Measurements from ENCODE around the gene NMNAT3.

NMNAT3 gene

DNA sequence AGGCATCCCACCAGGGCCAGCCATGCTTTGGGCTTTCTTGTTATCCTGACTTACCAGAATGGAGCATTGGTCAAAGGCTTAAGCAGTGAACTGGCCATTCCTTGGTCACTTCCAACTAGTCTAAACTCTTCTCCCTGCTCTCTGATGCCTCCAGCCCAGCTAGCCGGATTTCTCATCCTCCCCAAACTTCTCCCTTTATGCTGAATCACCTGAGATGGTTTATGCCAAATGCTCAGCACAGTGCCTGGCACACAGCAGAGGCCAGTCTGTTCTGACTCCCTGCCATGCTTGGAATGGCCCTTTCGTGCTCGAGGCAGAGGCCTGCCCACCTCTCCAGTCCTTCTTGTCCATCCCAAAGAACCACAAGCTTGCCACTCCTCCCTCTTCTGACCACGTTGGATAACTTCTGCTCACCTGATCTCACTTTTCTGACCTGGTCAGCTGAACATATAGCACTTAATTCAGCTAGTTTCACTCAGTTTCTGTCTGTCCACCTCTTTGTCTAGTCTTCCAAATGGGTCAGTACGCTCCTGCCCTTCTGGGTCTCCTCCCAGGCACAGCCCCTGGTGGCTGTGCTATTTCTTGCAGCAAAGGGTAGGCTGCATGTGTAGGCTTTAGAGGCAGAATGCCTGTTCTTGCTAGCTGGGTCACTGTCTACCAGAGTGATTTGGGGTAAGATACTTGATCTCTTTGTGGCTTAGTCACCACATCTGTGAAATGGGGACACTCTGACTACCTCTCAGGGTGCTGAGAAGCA is 136.1 kb downstream of the NMNAT3 start:
- no peak for DNase-seq (ENCODE audit: low read depth)

DNA sequence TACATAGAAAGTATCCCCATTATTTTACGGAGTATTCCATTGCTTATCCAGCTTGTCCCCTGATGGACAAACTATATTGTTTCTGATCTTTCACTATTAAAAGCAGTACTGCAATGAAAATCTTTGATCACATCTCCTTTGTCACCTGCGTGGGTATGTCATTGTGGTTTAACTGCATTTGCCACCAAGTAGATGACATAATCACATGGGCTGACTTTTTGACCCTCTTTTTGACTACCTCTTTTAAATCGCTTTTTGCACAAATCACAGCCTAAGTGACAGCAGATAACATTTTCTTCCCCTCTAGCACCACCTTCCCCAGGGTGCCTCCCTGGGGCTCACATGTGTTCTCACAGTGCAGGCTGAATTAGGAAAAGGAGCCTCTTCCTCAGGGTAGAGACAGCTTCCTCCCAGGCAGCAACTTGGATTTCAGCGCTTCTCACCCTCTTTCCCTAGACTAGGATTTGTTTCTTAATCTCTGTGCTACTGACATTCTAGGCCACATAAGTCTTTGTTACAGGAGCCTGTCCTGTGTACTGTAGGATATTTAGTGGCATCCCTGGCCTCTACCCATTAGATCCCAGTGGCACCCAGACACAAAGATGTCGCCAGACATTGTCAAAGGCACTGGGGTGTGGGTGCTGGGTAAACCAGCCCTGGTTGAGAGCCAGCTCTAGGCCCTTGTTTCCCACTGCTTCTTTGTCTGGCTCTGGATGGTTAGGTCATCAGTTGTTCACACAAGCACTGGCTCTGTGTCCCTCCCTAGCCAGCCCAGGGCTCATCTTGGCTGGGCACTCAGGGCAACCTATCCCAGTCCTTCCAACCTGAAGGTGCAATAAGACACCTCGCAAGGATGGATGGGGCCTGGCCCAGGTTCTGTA is 136.9 kb downstream of the NMNAT3 start:
- DNase-seq (ENCODE audit: low read depth) = no peak

DNA sequence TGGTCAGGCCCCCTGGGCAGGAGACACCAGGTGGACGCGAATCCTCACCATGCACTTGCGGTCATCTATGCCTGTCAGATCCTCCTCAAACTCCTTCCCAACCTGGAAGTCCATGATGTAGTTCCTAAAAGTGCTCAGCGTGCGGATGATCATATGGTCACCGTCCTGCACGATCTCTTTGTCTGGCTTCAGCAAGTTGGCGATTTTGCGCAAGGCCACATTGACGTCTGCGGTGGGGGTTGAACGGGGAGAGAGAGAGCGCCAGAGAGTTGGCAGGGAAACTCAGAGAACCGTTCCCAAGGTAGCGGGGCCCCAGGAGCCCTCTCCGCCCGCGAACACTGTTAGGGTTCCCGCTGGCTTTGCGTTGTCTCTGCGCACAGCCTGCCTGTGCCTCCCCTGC is 139.0 kb downstream of the NMNAT3 start:
- DNase-seq (ENCODE audit: low read depth) = peak; percentile 33

DNA sequence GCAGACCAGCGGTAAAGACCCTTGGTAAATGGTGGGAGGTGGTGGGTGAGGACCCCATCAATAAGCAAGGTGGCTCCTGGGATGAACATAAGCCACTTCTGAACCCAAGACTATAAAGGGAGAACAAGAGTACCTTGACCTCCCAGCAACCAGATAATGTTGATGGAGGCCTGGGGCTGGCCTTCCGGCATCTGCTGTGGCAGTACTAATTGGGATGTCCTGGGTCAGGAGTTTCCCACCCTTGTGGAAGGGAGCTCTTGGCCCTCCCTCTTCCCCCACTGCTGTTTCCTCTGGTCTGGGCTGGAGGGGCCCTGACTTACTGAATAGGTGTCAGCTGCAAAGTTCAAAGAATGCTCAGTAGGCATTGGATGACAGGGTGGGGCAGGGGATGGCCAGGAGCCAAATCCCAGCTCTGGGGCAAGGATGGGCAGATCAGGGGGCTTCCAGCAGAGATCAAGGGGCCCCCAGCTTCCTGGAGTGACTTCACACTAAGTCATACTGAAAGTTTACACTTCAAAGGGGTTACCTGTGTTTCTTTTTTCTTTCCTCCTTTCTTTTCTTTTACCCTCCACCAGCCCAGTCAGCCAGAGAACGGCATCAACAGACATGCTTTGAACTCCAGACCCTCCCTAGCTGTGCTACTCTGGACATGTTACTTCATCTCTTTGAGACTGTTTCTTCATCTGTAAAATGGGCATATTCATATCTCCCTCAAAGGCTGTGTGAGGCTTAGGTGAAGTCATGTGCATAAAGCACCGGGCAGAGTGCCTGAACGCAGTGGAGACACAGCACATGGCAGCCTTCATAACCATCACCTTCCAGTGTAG is 139.8 kb downstream of the NMNAT3 start:
- no peak for DNase-seq (ENCODE audit: low read depth)

DNA sequence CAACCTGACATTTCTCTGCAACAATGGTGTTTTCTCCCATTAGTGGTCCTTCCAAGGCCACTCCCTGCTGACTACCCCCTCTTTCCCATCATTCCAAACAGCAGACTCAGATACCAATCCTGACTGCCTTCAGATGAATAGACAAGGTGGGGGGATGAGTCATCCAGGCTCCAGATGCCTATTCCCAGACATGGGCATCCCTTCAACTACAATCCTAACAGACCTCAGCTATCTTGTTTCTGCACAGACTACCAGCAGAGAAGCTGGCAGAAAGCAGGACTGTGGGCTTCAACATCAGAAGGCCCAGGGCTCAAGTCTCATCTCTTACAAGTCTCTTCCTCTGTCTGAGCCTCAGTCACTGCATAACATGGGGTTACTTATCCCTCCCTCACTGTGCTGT is 140.4 kb downstream of the NMNAT3 start:
- DNase-seq (ENCODE audit: low read depth) = no peak

DNA sequence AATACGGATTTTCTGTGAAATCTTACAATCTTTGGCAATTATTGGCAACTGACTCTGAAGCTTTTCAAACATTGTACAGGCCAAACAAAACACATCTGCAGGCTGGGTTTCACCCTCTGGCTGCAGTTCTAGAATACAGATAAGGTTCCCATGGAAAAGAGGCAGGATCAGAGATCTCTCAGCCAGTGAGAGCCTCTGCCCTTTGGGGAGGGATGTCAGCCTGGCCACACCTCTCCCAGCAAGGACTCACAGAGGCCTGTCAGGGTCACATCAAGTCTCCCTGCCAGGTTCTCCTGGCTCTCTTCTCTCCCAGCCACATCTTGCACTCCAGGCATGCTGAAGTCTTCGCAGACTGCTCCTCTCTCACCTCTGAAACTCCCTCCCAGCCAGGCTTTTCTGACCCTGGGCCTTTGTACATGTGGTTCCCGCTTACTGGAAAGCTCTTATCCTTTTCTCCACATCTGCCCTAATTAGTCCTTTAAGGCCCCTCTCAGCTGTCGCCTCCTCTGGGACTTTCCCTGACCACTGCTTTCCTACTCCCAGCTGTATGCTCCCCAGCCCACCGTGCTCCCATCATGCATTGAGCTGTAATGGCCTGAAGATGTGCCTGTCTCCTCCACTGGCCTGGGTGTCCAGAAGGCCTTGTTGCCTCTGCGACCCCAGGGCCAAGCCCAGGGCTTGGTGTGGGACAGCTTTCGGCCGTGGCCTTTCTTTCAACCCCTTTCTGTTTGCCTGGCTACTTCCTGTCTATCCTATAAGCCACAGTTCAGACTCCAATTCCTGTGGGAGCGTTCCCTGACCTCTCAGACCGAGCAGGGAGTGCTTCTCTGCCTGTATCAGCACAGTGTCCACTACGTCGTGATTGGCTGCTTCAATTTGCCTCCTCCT is 142.5 kb downstream of the NMNAT3 start:
- DNase-seq (ENCODE audit: low read depth) = peak; percentile 21

DNA sequence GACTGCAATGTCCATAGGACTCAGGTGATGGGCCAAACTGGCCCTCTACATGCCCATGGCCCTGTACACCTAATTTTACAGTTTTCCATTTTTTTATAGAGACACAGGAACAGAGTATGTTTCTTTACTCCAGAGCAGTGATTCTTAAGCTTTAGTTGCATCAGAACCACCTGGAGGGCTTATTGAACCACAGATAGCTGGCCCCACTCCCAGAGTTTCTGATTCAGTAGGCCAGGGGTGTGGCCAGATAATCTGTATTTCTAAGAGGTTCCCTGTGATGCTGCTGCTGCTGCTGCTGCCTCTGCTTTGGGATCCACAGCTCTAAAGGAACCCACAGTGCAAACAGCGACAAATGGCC is 143.3 kb downstream of the NMNAT3 start:
- peak; percentile 26 for DNase-seq (ENCODE audit: low read depth)

DNA sequence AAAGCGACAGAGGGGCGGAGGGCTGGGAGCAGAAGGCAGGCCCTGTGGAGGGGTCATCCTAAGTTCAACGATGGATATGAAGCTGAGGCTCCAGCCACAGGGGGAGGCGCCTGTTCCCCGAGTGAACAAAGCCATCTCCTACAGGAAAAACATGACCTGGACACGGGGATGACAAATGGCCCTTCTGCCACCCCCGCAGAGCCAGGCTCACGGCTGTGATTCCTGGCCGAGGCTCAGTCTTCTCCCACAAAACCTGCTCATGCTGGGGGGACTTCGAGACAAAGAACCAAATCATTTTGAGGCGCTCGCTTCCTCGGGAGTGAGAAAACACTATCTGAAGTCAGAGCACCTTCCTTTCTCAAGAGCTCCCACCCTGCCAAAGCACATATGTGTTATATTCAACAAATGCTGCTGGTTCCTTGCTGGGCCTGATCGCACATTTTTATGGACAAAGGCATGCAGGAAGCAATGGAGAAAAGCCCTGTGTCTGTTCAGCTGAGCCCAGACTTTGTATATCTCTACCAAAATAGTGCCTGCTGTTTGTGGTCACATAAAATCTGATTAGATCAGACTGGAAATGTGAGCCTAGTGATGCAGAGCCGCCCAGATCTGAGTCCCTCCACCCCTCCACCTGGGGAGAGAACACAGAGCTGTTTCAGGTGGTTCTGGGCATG is 143.9 kb downstream of the NMNAT3 start:
- no peak for DNase-seq (ENCODE audit: low read depth)

DNA sequence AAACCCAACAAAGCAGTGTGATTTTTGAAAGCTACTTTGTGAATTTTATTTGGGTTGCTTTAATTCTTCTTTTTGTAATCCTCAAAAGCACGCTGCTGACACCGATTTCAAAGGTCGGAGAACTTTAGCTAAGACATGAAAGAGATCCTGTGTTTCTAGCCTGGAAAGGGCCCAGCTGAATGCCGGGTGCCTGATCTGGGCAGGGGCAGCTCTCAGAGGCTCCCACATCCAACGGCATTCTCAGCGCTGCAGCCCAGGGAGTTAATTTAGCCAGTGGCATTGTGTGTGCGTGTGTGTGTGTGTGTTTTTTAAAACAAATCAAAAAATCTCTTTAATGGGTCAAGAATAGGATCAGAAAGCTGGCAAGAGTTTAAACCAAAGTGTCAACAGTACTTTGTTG is 144.8 kb downstream of the NMNAT3 start:
- no peak for DNase-seq (ENCODE audit: low read depth)

DNA sequence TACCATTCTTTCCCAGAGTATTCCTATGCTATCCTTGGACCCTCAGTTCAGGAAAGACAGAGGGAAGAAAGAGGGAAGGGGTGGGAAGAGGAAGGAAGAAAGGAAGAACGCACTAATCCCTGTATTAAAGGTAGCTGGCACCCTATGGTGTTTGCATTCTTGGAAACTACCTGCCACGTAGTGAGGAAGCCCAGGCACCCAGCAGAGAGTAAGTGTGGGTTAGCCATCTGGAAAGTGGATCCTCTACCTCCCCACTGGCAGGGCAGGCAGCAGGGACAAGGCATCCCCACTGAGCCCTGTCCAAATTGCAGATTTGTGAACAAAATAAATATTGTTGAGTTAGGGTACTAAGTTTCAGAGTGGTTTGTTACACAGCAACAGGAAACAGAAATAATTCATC is 147.1 kb downstream of the NMNAT3 start:
- DNase-seq (ENCODE audit: low read depth) = no peak

DNA sequence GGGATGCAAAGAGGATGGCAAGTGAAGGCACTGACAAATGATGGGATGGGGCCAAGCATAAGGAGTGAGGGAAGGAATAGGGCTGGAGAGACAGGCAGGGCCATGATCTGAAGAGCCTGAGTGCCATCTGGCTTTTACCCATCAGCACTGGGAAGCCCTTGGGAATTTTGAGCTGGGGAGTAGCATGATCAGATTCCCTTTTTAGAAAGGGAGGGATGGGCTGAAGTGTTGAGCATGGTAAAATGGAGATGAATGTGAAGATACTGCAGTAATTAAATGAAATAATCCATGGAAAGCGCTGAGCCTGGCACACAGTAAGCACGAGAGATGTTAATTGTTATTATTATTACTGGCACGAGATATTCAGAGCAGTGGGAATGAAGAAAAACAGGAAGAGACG is 148.1 kb downstream of the NMNAT3 start:
- DNase-seq (ENCODE audit: low read depth) = no peak

DNA sequence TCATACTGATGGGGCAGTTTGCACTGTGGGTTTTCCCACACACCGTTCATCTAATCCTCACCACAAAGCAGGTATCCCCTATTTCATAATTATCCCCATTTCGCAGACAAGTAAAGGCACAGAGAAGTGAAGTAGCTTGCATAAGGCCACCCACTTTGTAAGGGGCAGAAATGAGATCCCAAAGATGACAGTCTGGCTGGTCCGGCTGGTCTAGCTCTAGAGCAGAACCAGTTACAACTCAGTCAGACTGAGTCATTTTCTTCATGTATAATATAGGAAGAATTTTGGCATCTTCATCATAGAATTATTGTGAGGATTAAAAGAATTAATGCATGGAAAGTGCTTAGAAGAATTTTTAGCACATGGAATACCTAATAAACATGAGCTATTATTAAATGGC is 148.8 kb downstream of the NMNAT3 start:
- no peak for DNase-seq (ENCODE audit: low read depth)

DNA sequence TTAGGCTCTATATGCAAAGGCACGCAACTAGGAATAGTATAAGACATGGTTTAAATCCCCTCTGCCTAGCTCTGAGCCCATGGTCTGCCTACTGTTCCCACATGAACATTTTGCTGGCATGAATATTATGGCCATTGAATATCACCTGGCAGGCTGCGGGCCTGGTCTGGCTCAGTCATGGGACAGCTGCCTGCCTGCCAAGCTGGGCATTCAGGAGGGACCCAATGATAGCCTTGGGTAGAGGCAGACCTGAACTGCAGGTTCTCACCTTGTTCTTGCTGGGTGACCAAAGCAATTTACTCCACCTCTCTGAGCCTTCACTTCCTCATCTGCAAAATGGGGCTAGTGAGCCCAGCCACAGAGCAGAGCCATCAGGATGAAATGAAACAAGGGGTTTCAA is 149.5 kb downstream of the NMNAT3 start:
- DNase-seq (ENCODE audit: low read depth) = no peak

DNA sequence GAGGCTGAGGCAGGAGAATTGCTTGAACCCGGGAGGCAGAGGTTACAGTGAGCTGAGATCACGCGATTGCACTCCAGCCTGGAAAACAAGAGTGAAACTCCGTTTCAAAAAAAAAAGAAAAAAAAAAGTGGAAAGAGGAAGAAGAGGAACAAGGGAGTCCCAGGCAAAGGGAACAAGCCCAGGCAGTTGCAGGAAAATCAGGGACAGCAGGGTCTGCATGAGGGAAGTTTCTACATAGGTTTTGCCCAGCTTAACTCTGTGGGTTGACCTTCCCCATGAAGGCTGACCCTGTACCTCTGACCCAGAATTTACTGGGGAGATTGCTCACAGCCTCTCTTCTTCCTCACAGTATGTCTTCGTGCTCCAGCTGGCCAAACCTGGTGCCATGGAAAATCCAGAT is 150.5 kb downstream of the NMNAT3 start:
- no peak for DNase-seq (ENCODE audit: low read depth)

DNA sequence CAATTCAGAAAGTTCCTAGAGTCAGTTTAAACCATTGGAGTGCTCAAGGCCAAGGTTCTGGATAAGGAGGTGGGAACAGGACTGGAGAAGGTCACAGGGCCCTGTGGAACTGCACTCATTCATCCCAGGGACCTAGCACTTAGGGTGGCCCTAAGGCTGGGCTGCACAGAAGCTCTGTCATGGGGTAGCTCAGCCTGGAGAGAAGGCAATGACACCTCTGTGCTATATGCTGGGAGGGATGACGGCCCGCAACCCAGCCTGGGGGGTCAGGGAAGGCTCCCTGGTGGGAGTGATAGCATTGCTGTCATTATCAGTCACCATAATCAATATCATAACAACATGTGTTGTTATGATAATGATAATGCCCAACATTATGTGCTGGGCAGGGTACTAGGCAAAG is 151.6 kb downstream of the NMNAT3 start:
- no peak for DNase-seq (ENCODE audit: low read depth)

DNA sequence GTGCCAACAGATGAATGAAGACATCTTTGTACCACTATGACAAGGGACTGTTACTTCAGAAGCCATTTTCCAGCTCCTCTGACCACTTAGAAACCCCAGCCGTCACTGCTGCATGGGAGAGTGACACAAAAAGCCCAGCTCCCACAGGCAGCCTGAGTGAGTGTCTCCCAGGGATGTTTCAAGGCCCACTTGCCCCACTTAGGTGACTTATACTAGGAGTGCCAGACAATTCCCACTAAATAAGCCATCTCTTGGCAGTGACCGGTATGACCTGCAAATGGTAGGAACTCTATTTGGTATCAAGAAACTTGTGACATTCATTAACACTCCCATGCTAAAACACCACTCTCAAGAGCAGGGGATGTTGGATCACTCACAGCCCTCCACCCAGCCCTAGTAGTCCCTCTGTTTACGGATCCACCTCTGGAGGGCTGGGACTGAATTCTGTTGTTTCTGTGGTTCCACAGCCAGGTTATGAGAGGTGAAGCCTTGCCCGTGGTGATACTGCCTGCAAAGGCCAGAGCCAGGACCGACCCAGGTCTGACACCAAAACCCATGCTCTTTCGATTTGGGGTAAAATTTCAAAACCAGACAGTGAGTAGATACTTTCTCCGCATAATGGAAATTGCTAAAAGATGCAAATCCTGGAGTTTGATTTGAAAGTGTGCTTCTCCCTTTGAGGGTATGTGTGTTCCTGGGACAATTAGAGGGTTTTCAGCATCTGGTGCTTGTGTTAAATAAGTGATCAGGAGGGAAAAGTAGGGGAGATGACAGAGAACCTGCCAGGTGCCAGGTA is 152.7 kb downstream of the NMNAT3 start:
- DNase-seq (ENCODE audit: low read depth) = no peak

DNA sequence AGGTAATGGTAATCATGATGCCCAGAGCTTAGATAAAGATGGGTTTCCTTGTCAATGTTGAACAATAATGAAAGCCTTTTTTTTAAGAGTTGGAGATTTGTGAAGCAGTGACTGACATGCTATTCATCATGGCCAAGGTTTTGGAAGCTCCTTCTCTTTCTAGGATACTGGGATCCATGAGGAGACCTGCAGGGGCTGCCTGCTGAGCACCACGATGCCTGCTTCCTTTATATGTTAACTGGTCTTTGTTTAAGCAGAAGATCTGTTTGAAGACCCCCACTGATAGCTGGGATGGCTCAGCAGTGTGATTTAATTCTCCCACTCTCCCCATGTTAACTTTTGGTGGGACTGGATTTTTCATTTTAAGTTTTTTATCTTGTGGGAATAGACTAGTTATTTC is 154.1 kb downstream of the NMNAT3 start:
- no peak for DNase-seq (ENCODE audit: low read depth)

DNA sequence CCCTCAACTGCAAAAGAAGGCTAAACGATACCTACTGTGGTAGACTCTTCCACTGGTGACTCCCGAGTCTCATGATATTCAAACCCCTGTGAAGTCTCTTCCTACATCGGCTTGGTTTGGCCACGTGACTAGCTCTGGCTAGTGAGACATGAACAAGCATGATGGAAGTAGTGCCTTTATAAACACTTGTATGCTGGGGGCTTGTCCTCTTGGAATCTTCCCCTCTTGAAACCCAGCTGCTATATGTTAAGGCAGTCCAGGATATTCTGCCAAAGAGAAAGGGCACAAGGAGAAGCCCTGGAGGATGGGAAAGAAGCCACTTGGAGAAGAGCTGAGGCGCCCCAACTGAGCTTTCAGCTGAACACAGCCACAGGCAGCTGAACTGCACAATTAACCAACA is 154.6 kb downstream of the NMNAT3 start:
- no peak for DNase-seq (ENCODE audit: low read depth)

DNA sequence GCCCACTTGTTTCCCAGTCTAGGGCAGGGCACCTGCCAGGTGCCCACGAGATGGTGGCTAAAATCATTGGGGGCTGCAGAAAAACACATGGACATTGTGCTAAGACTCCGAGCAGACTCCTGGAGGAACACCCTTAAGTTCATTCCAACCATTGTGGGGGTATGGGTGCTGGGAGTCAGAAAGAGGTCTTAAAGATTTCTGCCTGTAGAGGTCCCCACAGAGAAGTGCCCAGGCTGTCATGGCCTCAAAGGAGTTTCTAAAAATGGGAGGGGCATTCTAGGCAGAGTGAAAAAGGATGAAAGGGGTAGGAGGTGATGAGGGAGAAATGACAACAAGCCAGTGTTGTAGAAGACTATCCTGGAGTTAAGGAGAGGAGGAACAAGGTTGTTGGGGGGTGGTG is 155.4 kb downstream of the NMNAT3 start:
- no peak for DNase-seq (ENCODE audit: low read depth)

DNA sequence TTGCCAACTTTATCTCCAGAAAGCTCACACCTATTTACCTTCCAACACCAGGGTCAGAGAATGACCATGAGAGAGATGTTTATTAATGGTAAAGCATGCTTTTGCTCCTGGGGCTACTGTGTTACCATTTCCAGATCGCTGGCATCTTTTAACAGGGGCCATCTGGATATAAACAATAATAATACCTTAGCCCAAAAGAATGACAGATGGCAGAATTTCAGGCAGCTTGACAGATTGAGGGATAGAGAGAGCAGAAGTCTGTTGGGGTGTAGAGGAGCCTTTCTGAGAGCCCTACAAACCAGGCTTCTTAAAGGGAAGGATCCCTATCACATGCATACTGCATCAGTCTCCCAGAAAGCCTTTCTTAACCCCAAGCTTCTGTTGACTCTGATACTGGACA is 156.0 kb downstream of the NMNAT3 start:
- DNase-seq (ENCODE audit: low read depth) = no peak
